Measurements from ENCODE around the gene CHRNE.

CHRNE gene

GRCh38 chr17:4849011-4849536 lies 53.8 kb downstream of the CHRNE start:
- no peak for DNase-seq (ENCODE audit: low spot score)
- TF ChIP-seq CTCF (IDR thresholded peaks at IDR 0.05; ENCODE audit: extremely low read depth, missing control alignments) = no peak
